ENCODE results near the gene PCYOX1L.

The PCYOX1L gene

GRCh38 chr5:149338364-149338763 is 19.5 kb upstream of the PCYOX1L start:
- no peak for DNase-seq

DNA sequence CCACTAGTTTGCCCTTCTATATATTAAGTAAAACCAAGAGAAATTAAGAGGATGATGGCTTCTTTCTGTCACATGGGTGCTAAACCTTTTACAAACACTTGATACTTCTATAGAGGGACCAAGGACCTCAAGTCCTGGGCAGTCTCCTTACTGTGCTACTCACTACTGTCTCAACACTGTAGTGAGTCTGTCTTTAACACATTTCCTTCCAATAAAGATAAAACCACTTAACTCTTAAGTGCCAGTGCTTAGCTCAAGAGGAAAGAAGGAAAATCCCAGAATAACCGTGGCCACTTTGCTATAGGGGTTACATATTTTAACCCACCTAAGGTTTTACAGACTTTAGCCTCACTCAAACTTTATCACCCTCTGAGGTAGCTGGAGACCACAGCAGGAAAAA is 16.9 kb upstream of the PCYOX1L start:
- no peak for DNase-seq

- DNase-seq, result no peak
Measured at GRCh38 chr5:149341876-149342275, 16.0 kb upstream of the PCYOX1L start.

DNA sequence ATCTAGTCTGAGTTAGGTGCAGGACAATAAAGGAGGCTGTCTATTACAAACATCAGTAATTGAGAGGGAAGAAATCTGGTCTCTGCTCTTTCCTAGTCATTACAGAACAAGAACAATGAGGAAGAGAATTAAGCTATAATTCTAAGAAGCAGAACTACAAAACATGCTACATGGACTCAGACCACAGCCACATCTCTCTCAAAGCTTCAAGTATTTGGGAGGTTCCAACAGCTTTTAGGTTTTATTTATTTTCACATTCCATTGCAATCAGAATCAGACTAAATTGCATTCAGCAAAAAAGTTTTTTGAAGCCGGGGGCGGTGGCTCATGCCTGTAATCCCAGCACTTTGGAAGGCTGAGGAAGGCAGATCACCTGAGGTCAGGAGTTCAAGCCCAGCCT is 13.7 kb upstream of the PCYOX1L start:
- no peak for DNase-seq

DNA sequence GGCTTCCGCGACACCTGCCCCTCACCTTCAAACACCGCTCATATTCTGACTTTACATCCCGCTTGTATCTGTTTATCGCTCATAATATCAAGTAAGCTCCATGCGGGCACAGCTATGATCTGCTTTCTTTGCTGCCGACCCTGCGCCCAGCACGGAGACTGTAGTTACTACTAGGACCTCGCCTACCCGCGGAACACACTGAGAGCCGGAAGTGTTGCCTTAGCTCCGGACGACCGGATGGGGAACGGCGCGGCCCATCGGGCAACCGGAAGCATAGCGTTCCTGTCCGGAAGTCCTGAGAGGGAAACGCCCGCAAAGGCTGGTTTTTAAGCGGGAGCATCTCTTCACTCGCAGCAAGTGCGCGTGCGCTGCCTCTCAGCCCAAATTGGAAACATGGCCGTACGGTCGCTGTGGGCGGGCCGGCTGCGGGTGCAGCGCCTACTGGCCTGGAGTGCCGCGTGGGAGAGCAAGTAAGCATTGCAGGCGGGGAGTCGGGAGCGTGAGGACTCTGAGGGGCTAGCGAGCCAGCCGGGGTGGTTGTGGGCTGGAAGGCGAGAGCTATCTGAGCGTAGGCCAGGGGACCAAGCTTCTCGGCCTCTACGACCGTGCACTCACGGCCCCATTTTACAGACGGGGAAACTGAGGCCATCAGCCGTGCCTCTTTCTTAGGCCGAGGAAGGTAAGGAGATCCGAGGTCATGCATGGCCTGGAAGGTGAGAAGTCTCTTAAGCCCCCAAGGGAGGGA is 12.5 kb upstream of the PCYOX1L start, which contains the start of gene GRPEL2:
Gene GRPEL2, plus strand, starts transcription at position 353 of the 745 bp plus-strand sequence. Its CDS starts 41 bp downstream, at position 394.
- peak; percentile 81 for DNase-seq

DNA sequence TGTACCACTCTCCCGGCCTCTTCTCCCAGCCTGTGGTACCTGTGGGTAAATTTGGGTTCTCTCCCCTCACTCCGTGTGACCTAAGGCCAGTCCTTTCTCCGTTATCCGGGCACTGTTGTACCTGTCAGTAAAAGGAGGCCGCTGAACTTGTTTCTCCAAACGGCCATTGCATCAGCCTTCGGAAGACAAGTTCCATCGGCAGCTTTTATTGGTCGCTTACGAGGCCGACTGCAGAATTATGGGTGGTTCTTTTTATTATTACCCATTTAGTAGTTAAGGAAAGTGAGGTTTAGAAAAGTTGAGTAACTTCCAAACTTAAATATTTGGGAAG is 12.0 kb upstream of the PCYOX1L start:
- DNase-seq, result peak; percentile 12

DNA sequence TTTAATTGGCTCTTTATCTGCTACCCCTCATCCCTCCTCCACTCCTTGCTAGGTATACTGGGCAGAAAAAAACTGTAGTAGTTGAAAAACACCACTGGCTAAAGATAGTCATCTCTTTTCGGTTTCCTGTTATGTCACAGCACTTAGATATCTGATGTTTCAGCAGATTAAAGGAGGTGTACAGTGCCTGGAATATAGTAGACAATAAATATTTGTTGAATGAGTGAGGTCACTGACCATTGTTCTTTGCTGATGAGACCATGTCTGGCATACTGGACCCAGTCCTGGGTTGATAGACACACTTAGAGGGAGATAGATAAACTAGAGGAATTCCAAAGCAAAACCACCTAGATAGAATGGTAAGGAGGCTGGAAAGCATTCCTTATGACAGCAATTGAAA is 9.3 kb upstream of the PCYOX1L start:
- DNase-seq, result peak; percentile 75

DNA sequence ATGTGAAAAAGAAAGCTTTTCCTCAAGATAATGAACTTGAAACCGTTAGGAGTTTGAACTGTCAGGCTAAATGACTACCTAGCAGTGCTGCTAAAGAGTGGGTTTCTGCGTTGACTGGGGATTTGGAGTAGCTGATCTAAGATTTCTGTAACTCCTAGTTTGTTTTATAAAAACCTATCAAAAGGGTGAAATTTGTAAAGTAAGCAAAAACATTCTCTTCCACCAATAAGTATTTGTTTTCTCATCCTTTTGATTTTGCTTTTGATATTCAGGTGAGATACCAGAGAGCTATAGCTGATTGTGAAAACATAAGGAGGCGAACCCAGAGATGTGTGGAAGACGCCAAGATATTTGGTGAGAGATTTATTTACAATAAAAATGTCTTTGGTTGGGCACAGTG is 8.5 kb upstream of the PCYOX1L start:
- DNase-seq, result no peak

DNA sequence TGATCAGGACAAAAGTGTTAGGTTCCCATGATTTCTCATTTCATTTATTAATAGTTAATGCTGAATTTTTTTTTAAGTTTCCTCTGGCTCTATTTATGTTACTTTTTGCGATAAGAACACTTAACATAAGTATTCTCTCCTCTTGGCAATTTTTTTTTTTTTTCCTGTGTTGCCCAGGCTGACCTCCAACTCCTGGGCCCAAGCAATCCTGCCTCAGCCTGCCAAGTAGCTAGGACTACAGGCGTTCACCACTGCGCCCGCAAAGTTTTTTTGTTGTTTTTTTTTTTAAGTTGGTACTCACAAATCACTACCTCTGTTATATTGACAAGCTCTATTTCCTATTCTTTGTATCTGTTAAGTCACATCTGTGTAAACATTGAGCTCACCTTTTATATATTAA is 5.7 kb upstream of the PCYOX1L start:
- no peak for DNase-seq

GRCh38 chr5:149353911-149354310 is 3.9 kb upstream of the PCYOX1L start:
- no peak for DNase-seq

DNA sequence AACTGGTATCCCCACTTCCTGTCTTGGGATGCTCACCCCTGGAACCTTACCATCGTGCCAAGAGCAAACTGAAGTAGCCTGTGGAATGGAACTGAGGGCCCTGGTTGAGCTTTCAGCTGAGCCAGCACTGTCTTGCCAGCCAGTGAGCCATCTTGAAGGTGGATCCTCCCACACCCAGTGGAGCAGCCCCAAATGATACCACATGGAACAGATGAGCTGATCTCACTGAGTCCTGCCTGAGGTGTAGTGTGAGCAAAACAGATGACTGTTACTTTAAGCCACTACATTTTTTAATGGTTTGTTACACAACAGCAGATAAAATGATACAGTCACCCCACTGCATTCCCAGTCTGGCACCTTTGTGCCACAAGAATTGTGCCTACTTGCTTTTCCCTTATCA is 2.2 kb upstream of the PCYOX1L start:
- DNase-seq, result no peak

- no peak for DNase-seq
Measured at GRCh38 chr5:149356391-149356790, 1.5 kb upstream of the PCYOX1L start.

DNA sequence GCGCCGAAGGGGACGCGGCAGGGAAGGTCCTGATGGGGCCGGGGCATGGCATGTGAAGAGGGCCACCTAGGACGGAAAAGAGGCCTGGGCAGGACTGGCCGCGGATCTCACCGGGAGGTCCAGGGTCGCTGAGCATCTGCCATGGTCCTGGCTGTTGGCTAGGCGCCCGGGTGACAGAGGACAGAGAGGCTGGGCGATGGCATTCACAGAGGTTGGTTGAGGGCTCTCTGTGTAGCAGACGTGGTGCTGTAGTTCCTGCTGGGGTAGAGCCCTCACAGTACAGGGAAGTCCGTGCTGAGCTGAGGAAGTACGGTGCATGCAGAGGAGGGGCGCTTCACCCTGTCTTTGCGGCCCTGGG is 427 bp downstream of the PCYOX1L start:
- DNase-seq, result peak; percentile 31

GRCh38 chr5:149358868-149359495 is 1.1 kb downstream of the PCYOX1L start:
- DNase-seq, result peak; percentile 10

DNA sequence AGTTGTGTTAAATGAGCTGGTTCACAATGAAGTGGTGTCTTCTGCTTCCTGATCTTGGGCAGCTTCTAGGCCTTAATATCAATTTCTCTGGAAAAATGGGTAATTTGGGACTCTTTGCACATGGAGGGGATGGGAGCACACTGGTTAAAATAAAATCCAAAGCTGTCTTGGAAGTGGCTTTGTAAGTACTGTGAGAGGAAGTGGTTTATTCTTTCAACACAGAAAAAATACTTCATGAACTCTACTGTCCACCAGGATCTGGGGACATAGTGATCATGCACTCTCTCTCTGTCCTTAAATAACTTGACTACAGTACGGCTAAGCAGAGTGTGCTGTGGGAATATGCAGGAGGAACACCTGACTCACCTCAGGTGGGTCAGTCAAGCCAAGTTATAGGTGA is 2.4 kb downstream of the PCYOX1L start:
- DNase-seq, result no peak

GRCh38 chr5:149362541-149362940 is 4.7 kb downstream of the PCYOX1L start:
- no peak for DNase-seq

DNA sequence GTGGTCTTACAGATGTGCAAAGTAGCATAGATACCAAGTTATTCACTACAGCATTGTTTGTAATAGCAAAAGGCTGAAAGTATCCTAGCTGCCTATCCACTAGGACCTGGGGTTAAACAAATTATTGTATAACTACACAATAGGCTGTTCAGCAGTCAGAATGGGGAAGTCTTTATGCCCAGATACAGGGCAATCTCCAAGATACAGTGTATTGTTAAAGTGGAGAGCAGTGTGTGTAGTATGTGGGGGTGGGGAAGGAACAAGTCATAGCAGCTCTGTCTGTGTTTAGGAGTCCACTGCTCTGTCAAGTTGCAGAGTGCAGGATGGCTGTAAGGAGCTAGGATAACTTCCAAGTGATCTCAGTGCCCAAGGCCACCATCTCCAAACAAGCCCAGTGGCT is 5.5 kb downstream of the PCYOX1L start:
- DNase-seq, result no peak

DNA sequence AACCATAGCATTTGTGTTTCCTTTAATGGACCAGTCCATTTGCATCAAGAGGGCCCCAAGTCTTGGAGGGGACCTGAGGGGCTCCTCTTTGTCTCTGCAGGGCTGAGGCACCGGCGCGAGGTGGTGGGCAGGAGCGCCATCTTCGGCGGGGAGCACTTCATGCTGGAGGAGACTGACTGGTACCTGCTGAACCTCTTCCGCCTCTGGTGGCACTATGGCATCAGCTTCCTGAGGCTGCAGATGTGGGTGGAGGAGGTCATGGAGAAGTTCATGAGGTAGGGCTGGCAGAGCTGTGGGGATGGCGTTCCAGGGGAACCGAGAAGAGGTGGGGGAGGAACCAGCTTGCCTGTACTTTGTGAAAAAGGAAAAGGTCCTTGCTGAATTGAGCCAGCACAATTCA is 6.1 kb downstream of the PCYOX1L start:
- no peak for DNase-seq

- no peak for DNase-seq
Measured at GRCh38 chr5:149364719-149365118, 6.9 kb downstream of the PCYOX1L start.

DNA sequence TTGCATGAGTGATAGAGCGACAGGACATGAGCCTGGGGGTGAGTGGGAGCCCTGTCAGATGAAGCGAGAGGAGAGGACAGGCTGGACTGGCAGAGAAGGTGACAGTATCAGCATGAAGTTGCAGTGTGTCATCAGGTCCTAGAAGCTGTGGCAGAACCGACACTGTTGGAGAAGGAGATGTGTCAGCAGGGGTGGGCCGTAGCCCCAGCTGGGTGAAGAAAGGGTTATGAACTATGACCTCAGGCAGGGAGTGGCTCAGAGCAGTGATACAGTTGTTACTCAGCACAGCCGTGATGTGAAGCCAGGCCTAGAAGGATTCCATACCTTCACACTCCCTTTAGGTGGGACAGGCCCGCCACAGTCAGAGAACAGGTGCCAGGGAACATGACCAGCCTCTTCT is 7.6 kb downstream of the PCYOX1L start:
- no peak for DNase-seq

GRCh38 chr5:149366169-149366729 is 8.4 kb downstream of the PCYOX1L start:
- no peak for DNase-seq

DNA sequence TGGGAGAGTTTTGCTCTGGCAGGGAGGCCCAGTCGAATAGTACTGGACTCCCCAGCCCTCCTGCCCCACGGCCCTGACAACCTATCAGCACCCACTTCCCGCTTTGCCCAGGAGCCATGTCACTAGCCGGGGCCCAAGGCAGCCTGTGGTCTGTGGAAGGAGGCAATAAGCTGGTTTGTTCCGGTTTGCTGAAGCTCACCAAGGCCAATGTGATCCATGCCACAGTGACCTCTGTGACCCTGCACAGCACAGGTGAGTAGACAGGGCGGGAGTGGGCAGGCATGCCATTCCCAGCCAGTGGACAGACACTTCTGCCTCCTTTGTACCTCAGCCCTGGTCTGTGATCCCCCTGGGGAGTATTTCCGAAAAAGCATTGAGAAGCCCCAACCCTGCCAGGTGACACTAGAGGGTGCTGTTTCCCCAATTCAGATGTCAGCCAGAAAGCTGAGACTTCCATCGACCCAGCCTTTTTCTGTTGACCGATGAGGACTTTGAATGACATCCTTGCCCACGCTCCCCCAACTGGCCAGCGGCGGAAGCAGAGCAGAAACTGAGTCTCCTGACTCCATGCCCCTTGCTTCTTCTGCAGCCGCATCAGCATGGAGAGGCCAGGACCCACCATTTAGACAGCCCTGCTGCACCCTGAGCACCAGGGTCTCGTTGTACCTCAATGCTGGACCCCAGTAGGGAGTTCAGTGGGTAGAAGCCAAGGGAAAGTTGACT is 9.6 kb downstream of the PCYOX1L start:
- DNase-seq, result peak; percentile 35

GRCh38 chr5:149367972-149368645 is 10.3 kb downstream of the PCYOX1L start:
- no peak for DNase-seq

Measured in central memory CD4-positive, alpha-beta T cell (primary cell).